Activated CD8-positive, alpha-beta memory T cell treated with anti-CD3 and anti-CD28 coated beads for 24 hours (primary cell): ENCODE results near the gene C1orf216.
"Not testable (repeated sequence)": the region's sequence is repeated elsewhere in the genome, so short reads cannot be mapped to it uniquely, and the experiment has no call there.

ENCODE experiments used
- DNase-seq: peaks from one replicate; pipeline ENCODE4 v3.0.0-alpha.2; 2020

Gene C1orf216

GRCh38 chr1:35706846-35707600, 11.7 kb downstream of the C1orf216 start:
- DNase-seq, result peak; percentile 65

- no peak for DNase-seq
These were observed 16.2 kb downstream of the C1orf216 start for GRCh38 chr1:35702508-35702907.

GRCh38 chr1:35699152-35699551, 19.5 kb downstream of the C1orf216 start:
- DNase-seq, result not testable (repeated sequence)

- DNase-seq, result no peak
These were observed 26.4 kb downstream of the C1orf216 start for GRCh38 chr1:35692317-35692716.

GRCh38 chr1:35691571-35692220, 27.0 kb downstream of the C1orf216 start:
- DNase-seq, result no peak

GRCh38 chr1:35691080-35691479, 27.6 kb downstream of the C1orf216 start:
- no peak for DNase-seq

GRCh38 chr1:35690103-35690502, 28.6 kb downstream of the C1orf216 start:
- DNase-seq, result not testable (repeated sequence)

- no peak for DNase-seq
These were observed 30.5 kb downstream of the C1orf216 start for GRCh38 chr1:35688161-35688560.

GRCh38 chr1:35683012-35683411, 35.7 kb downstream of the C1orf216 start:
- DNase-seq, result no peak

GRCh38 chr1:35680271-35680670, 38.4 kb downstream of the C1orf216 start:
- DNase-seq, result no peak

GRCh38 chr1:35675773-35676172, 42.9 kb downstream of the C1orf216 start:
- no peak for DNase-seq

- DNase-seq, result no peak
These were observed 44.6 kb downstream of the C1orf216 start for GRCh38 chr1:35674111-35674510.

GRCh38 chr1:35672116-35672515, 46.6 kb downstream of the C1orf216 start:
- no peak for DNase-seq

GRCh38 chr1:35668506-35668905, 50.2 kb downstream of the C1orf216 start:
- no peak for DNase-seq

- no peak for DNase-seq
These were observed 51.8 kb downstream of the C1orf216 start for GRCh38 chr1:35666916-35667315.

- no peak for DNase-seq
These were observed 52.5 kb downstream of the C1orf216 start for GRCh38 chr1:35666216-35666615.
